Anterior cingulate cortex (tissue), 58 donors: Measurements from ENCODE around the gene SCAMP4.
"Not testable (repeated sequence)": the region's sequence is repeated elsewhere in the genome, so short reads cannot be mapped to it uniquely, and the experiment has no call there.

Experiments used
- DNase-seq, 58 donors: peaks; one replicate each; lab custom pipeline; 2025; lab: John Stamatoyannopoulos, UW

Gene SCAMP4

GRCh38 chr19:1881393-1882088 is 23.7 kb upstream of the SCAMP4 start:
- peak in 6 of 58 donors; percentile 28 to 71 (median 42) for DNase-seq

GRCh38 chr19:1882089-1882785 is 23.0 kb upstream of the SCAMP4 start:
- peak in 25 of 58 donors; percentile 21 to 74 (median 51) for DNase-seq

GRCh38 chr19:1882786-1883692 is 22.2 kb upstream of the SCAMP4 start:
- peak in 4 of 58 donors; percentile 33 to 48 (median 44) for DNase-seq

GRCh38 chr19:1883784-1884183 is 21.4 kb upstream of the SCAMP4 start:
- DNase-seq, result no peak

GRCh38 chr19:1884291-1884718 is 20.9 kb upstream of the SCAMP4 start:
- no peak for DNase-seq

GRCh38 chr19:1884719-1885334 is 20.4 kb upstream of the SCAMP4 start:
- no peak for DNase-seq

- DNase-seq, result peak; percentile 39 to 95 (median 88)
Observed at GRCh38 chr19:1885398-1886119, 19.6 kb upstream of the SCAMP4 start, which contains the start of gene ABHD17A. Gene ABHD17A, minus strand, starts transcription at chr19:1885496. Its CDS starts 3,930 bp downstream, at chr19:1881566.

GRCh38 chr19:1886360-1886759 is 18.8 kb upstream of the SCAMP4 start:
- not testable (repeated sequence) for DNase-seq

GRCh38 chr19:1888385-1888784 is 16.8 kb upstream of the SCAMP4 start:
- DNase-seq, result no peak

- DNase-seq, result no peak
Observed at GRCh38 chr19:1889907-1890306, 15.3 kb upstream of the SCAMP4 start.

- no peak for DNase-seq
Observed at GRCh38 chr19:1893791-1894190, 11.4 kb upstream of the SCAMP4 start.

GRCh38 chr19:1896508-1896907 is 8.7 kb upstream of the SCAMP4 start:
- no peak for DNase-seq

- DNase-seq, result peak in 8 of 58 donors; percentile 15 to 34 (median 23)
Observed at GRCh38 chr19:1901940-1902404, 3.2 kb upstream of the SCAMP4 start.

GRCh38 chr19:1902923-1903322 is 2.3 kb upstream of the SCAMP4 start:
- DNase-seq, result no peak

- no peak for DNase-seq
Observed at GRCh38 chr19:1904860-1905109, 414 bp upstream of the SCAMP4 start.

GRCh38 chr19:1905863-1906375 is 720 bp downstream of the SCAMP4 start:
- peak in 1 of 58 donors; percentile 27 for DNase-seq

- no peak for DNase-seq
Observed at GRCh38 chr19:1906985-1907562, 1.9 kb downstream of the SCAMP4 start.

- peak in 25 of 58 donors; percentile 10 to 70 (median 44) for DNase-seq
Observed at GRCh38 chr19:1907563-1908363, 2.6 kb downstream of the SCAMP4 start.
